Liver (tissue), 9 donors: ENCODE measurements around the gene ACTR3C. TPM values are rescaled to one million over a fixed set of nuclear protein-coding genes. Genes with fewer than 3 reads are reported as not detected.
"Not testable (repeated sequence)": the region's sequence is repeated elsewhere in the genome, so short reads cannot be mapped to it uniquely, and the experiment has no call there.

Experiments
- DNase-seq: peaks from one replicate; pipeline ENCODE4 v3.0.0-alpha.2; 2017; ENCODE audit warnings: low spot score
- H3K27ac ChIP-seq, 2 donors: one replicate each; pipeline ENCODE4 v1.7.0; 2013; ENCODE audit warnings: inconsistent platforms in 2 of 2, low read length in 2 of 2, control low read depth in 1 of 2, low read depth in 1 of 2, mild to moderate bottlenecking in 1 of 2
- H3K27me3 ChIP-seq, 4 donors: one replicate each; pipeline versions ENCODE4 v1.6.1 to v1.7.0; 2013; ENCODE audit warnings: low read length in 3 of 4, inconsistent platforms in 1 of 4, mild to moderate bottlenecking in 1 of 4, moderate library complexity in 1 of 4; ENCODE audit not compliant: control insufficient read depth in 4 of 4, insufficient read depth in 4 of 4
- H3K36me3 ChIP-seq, 4 donors: one replicate each; pipeline versions ENCODE4 v1.6.1 to v1.7.0; 2013; ENCODE audit warnings: low read length in 3 of 4, mild to moderate bottlenecking in 3 of 4, low read depth in 1 of 4, moderate library complexity in 1 of 4; ENCODE audit not compliant: control insufficient read depth in 4 of 4, insufficient read depth in 3 of 4
- H3K4me1 ChIP-seq, 4 donors: one replicate each; pipeline versions ENCODE4 v1.6.1 to v1.7.0; 2013; ENCODE audit warnings: low read length in 3 of 4, mild to moderate bottlenecking in 3 of 4, moderate library complexity in 1 of 4; ENCODE audit not compliant: control insufficient read depth in 4 of 4, insufficient read depth in 4 of 4
- H3K4me3 ChIP-seq, 3 donors: one replicate each; pipeline versions ENCODE4 v1.6.1 to v1.7.0; 2013; ENCODE audit warnings: low read length in 3 of 3, control low read depth in 1 of 3, low read depth in 1 of 3, mild to moderate bottlenecking in 1 of 3
- H3K9ac ChIP-seq, 2 donors: one replicate each; pipeline ENCODE4 v1.7.0; 2013; ENCODE audit warnings: low read length in 2 of 2, mild to moderate bottlenecking in 2 of 2, moderate library complexity in 2 of 2, control low read depth in 1 of 2, low read depth in 1 of 2
- H3K9me3 ChIP-seq, 4 donors: one replicate each; pipeline versions ENCODE4 v1.6.1 to v1.7.0; 2013; ENCODE audit warnings: low read length in 3 of 4; ENCODE audit not compliant: control insufficient read depth in 4 of 4
- ATF3 ChIP-seq: IDR thresholded peaks from 2 replicates; pipeline ENCODE4 v1.6.1; 2016; ENCODE audit warnings: antibody characterized with exemption
- FOXA1 ChIP-seq: IDR thresholded peaks from 2 replicates; pipeline ENCODE4 v1.6.1; 2016; ENCODE audit warnings: antibody characterized with exemption
- FOXA2 ChIP-seq: IDR thresholded peaks from 2 replicates; pipeline ENCODE4 v1.6.1; 2016; ENCODE audit warnings: antibody characterized with exemption
- GABPA ChIP-seq, 2 donors: IDR thresholded peaks in 1 of 2; conservative IDR thresholded peaks in 1 of 2; 2 replicates each; pipeline ENCODE4 v1.6.1; 2016; ENCODE audit warnings: antibody characterized with exemption in 2 of 2, mild to moderate bottlenecking in 1 of 2, moderate library complexity in 1 of 2
- HNF4A ChIP-seq, 2 donors: conservative IDR thresholded peaks; 2 replicates each; pipeline ENCODE4 v1.6.1; 2016; ENCODE audit warnings: antibody characterized with exemption in 2 of 2, mild to moderate bottlenecking in 2 of 2
- HNF4G ChIP-seq: IDR thresholded peaks from 2 replicates; pipeline ENCODE4 v1.6.1; 2016; ENCODE audit warnings: antibody characterized with exemption
- JUND ChIP-seq, 2 donors: IDR thresholded peaks; 2 replicates each; pipeline ENCODE4 v1.6.1; 2016; ENCODE audit warnings: antibody characterized with exemption in 2 of 2
- MAX ChIP-seq: IDR thresholded peaks from 2 replicates; pipeline ENCODE4 v1.6.1; 2016; ENCODE audit warnings: antibody characterized with exemption
- NR2F2 ChIP-seq: IDR thresholded peaks from 2 replicates; pipeline ENCODE4 v1.6.1; 2016; ENCODE audit warnings: antibody characterized with exemption
- RAD21 ChIP-seq, 2 donors: IDR thresholded peaks; 2 replicates each; pipeline ENCODE4 v1.6.1; 2016; ENCODE audit warnings: antibody characterized with exemption in 2 of 2, mild to moderate bottlenecking in 2 of 2
- REST ChIP-seq: IDR thresholded peaks from 2 replicates; pipeline ENCODE4 v1.6.1; 2016; ENCODE audit warnings: antibody characterized with exemption, mild to moderate bottlenecking
- RXRA ChIP-seq, 2 donors: IDR thresholded peaks; 2 replicates each; pipeline ENCODE4 v1.6.1; 2017 to 2018; ENCODE audit warnings: antibody characterized with exemption in 2 of 2, mild to moderate bottlenecking in 1 of 2
- SP1 ChIP-seq: IDR thresholded peaks from 2 replicates; pipeline ENCODE4 v1.6.1; 2018; ENCODE audit warnings: antibody characterized with exemption, mild to moderate bottlenecking
- YY1 ChIP-seq: IDR thresholded peaks from 2 replicates; pipeline ENCODE4 v1.6.1; 2016; ENCODE audit warnings: antibody characterized with exemption, mild to moderate bottlenecking
- WGBS: extraction: QIAGEN DNeasy Blood & Tissue Kit; methylation state at CpG from one replicate; pipeline ENCODE4 v1.1.7; 2013; 5-methylcytosine and 5-hydroxymethylcytosine counted together
- polyA plus RNA-seq, 2 donors: library from polyadenylated mRNA; stranded (reverse) in 1 of 2; unstranded in 1 of 2; fragments of 200-250 nt in 1 of 2; fragments of >200 nt in 1 of 2; fragmentation: Nextera tagmentation in 1 of 2; extraction: Ambion mirVana in 1 of 2; gene quantifications; one replicate each; pipeline versions ENCODE4 v1.2.1 to v1.2.3, GENCODE V29; 2013 to 2015
- total RNA-seq, 2 donors: library from RNA; depleted of rRNA; stranded (reverse); fragments of >200 nt; gene quantifications; one replicate each; pipeline ENCODE4 v1.2.3, GENCODE V29; 2014
- TF ChIP-seq, protein P1 (sequence below): fragments of 150-350 bp; IDR thresholded peaks from 2 replicates; pipeline ENCODE4 v1.5.1; 2017; ENCODE audit warnings: improper control_type of control experiment, low read depth, low read length; ENCODE audit not compliant: missing input control
- donor health status: healthy.
- donor health status: healthy.
- donor health status: healthy.
- donor health status: healthy.
- donor health status: healthy.

ACTR3C gene
- total and polyA plus RNA-seq, 4 donors, result 3.0 to 61.7 (median 28.3) TPM

GRCh38 chr7:150317748-150318444 is 5.4 kb downstream of the ACTR3C start:
- no peak for DNase-seq
- WGBS, result 78% methylated on average over 7 of the region's 7 CpGs
- peaks cover 6 to 36% (median 22%) of the 10 kb centered on the region in 4 donors for H3K4me1 ChIP-seq
- H3K9ac ChIP-seq, result no peak overlapping the region
- TF ChIP-seq FOXA1, result no peak
- TF ChIP-seq HNF4A (conservative IDR thresholded peaks at IDR 0.05), result no peak
- TF ChIP-seq FOXA2, result no peak
- no peak for TF ChIP-seq REST
- no peak for TF ChIP-seq SP1
- no peak for TF ChIP-seq ATF3
- no peak for TF ChIP-seq YY1
- no peak for TF ChIP-seq JUND (IDR thresholded peaks at IDR 0.05)
- TF ChIP-seq, protein P1, sequence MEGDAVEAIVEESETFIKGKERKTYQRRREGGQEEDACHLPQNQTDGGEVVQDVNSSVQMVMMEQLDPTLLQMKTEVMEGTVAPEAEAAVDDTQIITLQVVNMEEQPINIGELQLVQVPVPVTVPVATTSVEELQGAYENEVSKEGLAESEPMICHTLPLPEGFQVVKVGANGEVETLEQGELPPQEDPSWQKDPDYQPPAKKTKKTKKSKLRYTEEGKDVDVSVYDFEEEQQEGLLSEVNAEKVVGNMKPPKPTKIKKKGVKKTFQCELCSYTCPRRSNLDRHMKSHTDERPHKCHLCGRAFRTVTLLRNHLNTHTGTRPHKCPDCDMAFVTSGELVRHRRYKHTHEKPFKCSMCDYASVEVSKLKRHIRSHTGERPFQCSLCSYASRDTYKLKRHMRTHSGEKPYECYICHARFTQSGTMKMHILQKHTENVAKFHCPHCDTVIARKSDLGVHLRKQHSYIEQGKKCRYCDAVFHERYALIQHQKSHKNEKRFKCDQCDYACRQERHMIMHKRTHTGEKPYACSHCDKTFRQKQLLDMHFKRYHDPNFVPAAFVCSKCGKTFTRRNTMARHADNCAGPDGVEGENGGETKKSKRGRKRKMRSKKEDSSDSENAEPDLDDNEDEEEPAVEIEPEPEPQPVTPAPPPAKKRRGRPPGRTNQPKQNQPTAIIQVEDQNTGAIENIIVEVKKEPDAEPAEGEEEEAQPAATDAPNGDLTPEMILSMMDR, result no peak
- no peak for TF ChIP-seq RAD21 (IDR thresholded peaks at IDR 0.05)
- TF ChIP-seq GABPA (IDR thresholded peaks at IDR 0.05 in 1 of 2, conservative IDR thresholded peaks at IDR 0.05 in 1 of 2), result no peak
- TF ChIP-seq HNF4G, result no peak
- TF ChIP-seq NR2F2, result no peak
- no peak for TF ChIP-seq MAX
- TF ChIP-seq RXRA (IDR thresholded peaks at IDR 0.05), result no peak
- H3K4me3 ChIP-seq, result no peak overlapping the region
- no peaks in the 10 kb centered on the region for H3K9me3 ChIP-seq
- H3K36me3 ChIP-seq, result no peaks in the 10 kb centered on the region
- no peaks in the 10 kb centered on the region for H3K27me3 ChIP-seq
- no peak overlapping the region for H3K27ac ChIP-seq

GRCh38 chr7:150316987-150317386 is 6.4 kb downstream of the ACTR3C start:
- not testable (repeated sequence) for DNase-seq, H3K4me3 ChIP-seq, H3K9ac ChIP-seq, H3K27me3 ChIP-seq, H3K27ac ChIP-seq, H3K9me3 ChIP-seq, H3K36me3 ChIP-seq
- WGBS, result 79% methylated on average over 6 of the region's 6 CpGs
- H3K4me1 ChIP-seq, result peaks cover 6 to 30% (median 19%) of the 10 kb centered on the region in 4 donors
